Measurements from ENCODE around the gene CABP4. TPM values are rescaled to one million over a fixed set of nuclear protein-coding genes. Genes with fewer than 3 reads are reported as not detected.

CABP4 gene
- total and polyA plus RNA-seq, 2 donors (not counting 3 experiments of a cell fraction or from before 2014, with no cell fraction given), result 2.4 to 5.0 TPM

GRCh38 chr11:67410984-67411784 lies 44.0 kb upstream of the CABP4 start:
- Histone ChIP-seq H3K4me2 (ENCODE audit: insufficient read depth, low read length) (no peak overlapping the region), H3K4me1 (ENCODE audit: control insufficient read depth, extremely low read depth, insufficient read depth, low read length) (no peaks in the 10 kb centered on the region), H3K9ac (replicated peaks; ENCODE audit: extremely low read depth, insufficient read depth, low read length) (no peak overlapping the region), H3K9me1 (replicated peaks; ENCODE audit: control insufficient read depth, extremely low read depth, insufficient read depth, low read length) (no peaks in the 10 kb centered on the region), H4K20me1 (replicated peaks; ENCODE audit: control insufficient read depth, extremely low read depth, insufficient read depth, low read length) (no peaks in the 10 kb centered on the region), H3K9me3 (replicated peaks; ENCODE audit: control insufficient read depth, insufficient read depth, low read length) (no peaks in the 10 kb centered on the region), H3K27me3 (ENCODE audit: control insufficient read depth in 2 of 2, insufficient read depth in 2 of 2, low read length in 2 of 2) (peaks cover 0 to 12% of the 10 kb centered on the region in 2 experiments), H2AFZ (ENCODE audit: low read depth, low read length) (no peak overlapping the region), H3K36me3 (ENCODE audit: control insufficient read depth in 2 of 2, extremely low read depth in 1 of 2, insufficient read depth in 2 of 2, low read length in 2 of 2) (no peaks in the 10 kb centered on the region), H3K4me3 (replicated peaks in 1 of 3; ENCODE audit: insufficient read depth in 1 of 3, low read depth in 1 of 3, low read length in 3 of 3) (no peak overlapping the region), H3K27ac (ENCODE audit: insufficient read depth, low read depth, low read length) (no peak overlapping the region), H3K79me2 (ENCODE audit: control insufficient read depth, insufficient read depth, low read length) (no peaks in the 10 kb centered on the region)
- intact Hi-C loops (cut with micrococcal nuclease) (no loop called here), dilution Hi-C loops (cut with MboI; ENCODE audit: extremely low pct_ligation_motif_present, low sequenced_read_pairs) (no loop called here)
- ChIA-PET POLR2A (no interaction called here), CTCF (interaction anchor here (0.6 to 3.7 kb wide), 2 partner anchors 10 to 28 kb away, joined by 3 to 22 read pairs; partner anchors contain the start of gene PPP1CA)
- no TSS peak for BruUV-seq (replicated peaks)
- DNase-seq (ENCODE audit: low read depth, low spot score) (no peak), FAIRE-seq (no peak)
- TF ChIP-seq EZH2 (IDR thresholded peaks at IDR 0.05; ENCODE audit: borderline replicate concordance, low read depth, low read length, severe bottlenecking) (no peak), JUN (IDR thresholded peaks at IDR 0.05; ENCODE audit: borderline replicate concordance, insufficient read depth, insufficient read length, low read depth) (no peak), MAX (IDR thresholded peaks at IDR 0.05; ENCODE audit: insufficient read depth, insufficient read length) (no peak), GATA2 (IDR thresholded peaks at IDR 0.05; ENCODE audit: insufficient read depth, insufficient read length, low read depth, low read length) (no peak), MYC (IDR thresholded peaks at IDR 0.05; ENCODE audit: low read depth, low read length) (no peak), POLR2AphosphoS5 (IDR thresholded peaks at IDR 0.05; ENCODE audit: insufficient read depth, low read depth, low read length) (no peak), FOS (IDR thresholded peaks at IDR 0.05; ENCODE audit: borderline replicate concordance, insufficient read depth, low read length) (no peak)
- TF ChIP-seq, protein P1, sequence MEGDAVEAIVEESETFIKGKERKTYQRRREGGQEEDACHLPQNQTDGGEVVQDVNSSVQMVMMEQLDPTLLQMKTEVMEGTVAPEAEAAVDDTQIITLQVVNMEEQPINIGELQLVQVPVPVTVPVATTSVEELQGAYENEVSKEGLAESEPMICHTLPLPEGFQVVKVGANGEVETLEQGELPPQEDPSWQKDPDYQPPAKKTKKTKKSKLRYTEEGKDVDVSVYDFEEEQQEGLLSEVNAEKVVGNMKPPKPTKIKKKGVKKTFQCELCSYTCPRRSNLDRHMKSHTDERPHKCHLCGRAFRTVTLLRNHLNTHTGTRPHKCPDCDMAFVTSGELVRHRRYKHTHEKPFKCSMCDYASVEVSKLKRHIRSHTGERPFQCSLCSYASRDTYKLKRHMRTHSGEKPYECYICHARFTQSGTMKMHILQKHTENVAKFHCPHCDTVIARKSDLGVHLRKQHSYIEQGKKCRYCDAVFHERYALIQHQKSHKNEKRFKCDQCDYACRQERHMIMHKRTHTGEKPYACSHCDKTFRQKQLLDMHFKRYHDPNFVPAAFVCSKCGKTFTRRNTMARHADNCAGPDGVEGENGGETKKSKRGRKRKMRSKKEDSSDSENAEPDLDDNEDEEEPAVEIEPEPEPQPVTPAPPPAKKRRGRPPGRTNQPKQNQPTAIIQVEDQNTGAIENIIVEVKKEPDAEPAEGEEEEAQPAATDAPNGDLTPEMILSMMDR (IDR thresholded peaks at IDR 0.05; ENCODE audit: extremely low read depth in 1 of 2, insufficient read depth in 1 of 2, low read depth in 1 of 2, low read length in 2 of 2), result no peak
